ENCODE data around the gene RTL1.

RTL1 gene

GRCh38 chr14:100864960-100865681 lies 38.4 kb downstream of the RTL1 start:
- DNase-seq, result no peak

- no peak for DNase-seq
These were observed 39.3 kb downstream of the RTL1 start for GRCh38 chr14:100864206-100864605.

GRCh38 chr14:100862793-100863192 lies 40.7 kb downstream of the RTL1 start:
- no peak for DNase-seq

GRCh38 chr14:100862277-100862676 lies 41.2 kb downstream of the RTL1 start:
- no peak for DNase-seq

- DNase-seq, result no peak
These were observed 41.6 kb downstream of the RTL1 start for GRCh38 chr14:100861937-100862247.

- no peak for DNase-seq
These were observed 42.2 kb downstream of the RTL1 start for GRCh38 chr14:100861188-100861936.

- DNase-seq, result peak; percentile 15
These were observed 42.9 kb downstream of the RTL1 start for GRCh38 chr14:100860556-100861187.

- DNase-seq, result no peak
These were observed 43.7 kb downstream of the RTL1 start for GRCh38 chr14:100859781-100860180.

GRCh38 chr14:100858838-100859220 lies 44.7 kb downstream of the RTL1 start:
- peak; percentile 39 for DNase-seq

GRCh38 chr14:100857923-100858837 lies 45.3 kb downstream of the RTL1 start:
- DNase-seq, result no peak

GRCh38 chr14:100857233-100857922 lies 46.1 kb downstream of the RTL1 start:
- peak; percentile 73 for DNase-seq

GRCh38 chr14:100856056-100856950 lies 47.2 kb downstream of the RTL1 start:
- DNase-seq, result no peak

GRCh38 chr14:100855256-100855930 lies 48.1 kb downstream of the RTL1 start:
- DNase-seq, result no peak

GRCh38 chr14:100854435-100854834 lies 49.1 kb downstream of the RTL1 start:
- no peak for DNase-seq

GRCh38 chr14:100851946-100852620 lies 51.4 kb downstream of the RTL1 start:
- DNase-seq, result no peak

GRCh38 chr14:100851586-100851916 lies 52.0 kb downstream of the RTL1 start:
- DNase-seq, result no peak

GRCh38 chr14:100850841-100851585 lies 52.5 kb downstream of the RTL1 start:
- peak; percentile 73 for DNase-seq

- DNase-seq, result peak; percentile 45
These were observed 54.3 kb downstream of the RTL1 start for GRCh38 chr14:100849115-100849781.

GRCh38 chr14:100846309-100846859 lies 57.1 kb downstream of the RTL1 start:
- DNase-seq, result no peak

Measured in NCI-H69 (cell line).